Measurements from ENCODE around the gene CR1.
A peak's percentile ranks its signal among the peaks of the same experiment; 100 is the strongest.
"Not testable (repeated sequence)": the region's sequence is repeated elsewhere in the genome, so short reads cannot be mapped to it uniquely, and the experiment has no call there.

Gene CR1

DNA sequence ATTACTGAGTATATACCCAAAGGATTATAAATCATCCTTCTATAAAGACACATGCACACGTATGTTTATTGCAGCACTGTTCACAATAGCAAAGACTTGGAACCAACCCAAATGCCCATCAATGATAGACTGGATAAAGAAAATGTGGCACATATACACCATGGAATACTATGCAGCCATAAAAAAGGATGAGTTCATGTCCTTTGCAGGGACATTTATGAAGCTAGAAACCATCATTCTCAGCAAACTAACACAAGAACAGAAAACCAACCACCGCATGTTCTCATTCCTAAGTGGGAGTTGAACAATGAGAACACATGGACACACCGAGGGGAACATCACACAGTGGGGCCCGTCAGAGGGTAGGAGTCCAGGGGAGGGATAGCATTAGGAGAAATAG lies 98.1 kb downstream of the CR1 start:
- not testable (repeated sequence) for DNase-seq

DNA sequence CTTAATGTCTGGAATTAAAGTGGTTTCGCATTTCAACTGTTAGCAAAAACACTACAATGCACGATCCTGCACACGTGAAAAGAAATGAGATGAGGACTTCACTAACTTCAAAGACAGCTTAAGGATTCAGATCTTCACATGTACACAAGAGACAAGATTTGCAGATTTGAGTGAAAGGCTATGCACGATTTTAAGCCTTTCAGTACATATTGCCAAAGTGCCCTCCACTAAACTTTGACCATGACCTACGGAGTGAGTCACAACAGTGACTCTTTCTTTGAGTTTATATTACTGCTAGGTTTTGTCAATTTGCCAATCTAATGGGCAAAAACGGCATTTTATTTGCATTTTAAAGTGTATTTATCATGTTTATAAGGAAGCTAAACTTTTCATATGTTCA lies 107.8 kb downstream of the CR1 start:
- DNase-seq: no peak

DNA sequence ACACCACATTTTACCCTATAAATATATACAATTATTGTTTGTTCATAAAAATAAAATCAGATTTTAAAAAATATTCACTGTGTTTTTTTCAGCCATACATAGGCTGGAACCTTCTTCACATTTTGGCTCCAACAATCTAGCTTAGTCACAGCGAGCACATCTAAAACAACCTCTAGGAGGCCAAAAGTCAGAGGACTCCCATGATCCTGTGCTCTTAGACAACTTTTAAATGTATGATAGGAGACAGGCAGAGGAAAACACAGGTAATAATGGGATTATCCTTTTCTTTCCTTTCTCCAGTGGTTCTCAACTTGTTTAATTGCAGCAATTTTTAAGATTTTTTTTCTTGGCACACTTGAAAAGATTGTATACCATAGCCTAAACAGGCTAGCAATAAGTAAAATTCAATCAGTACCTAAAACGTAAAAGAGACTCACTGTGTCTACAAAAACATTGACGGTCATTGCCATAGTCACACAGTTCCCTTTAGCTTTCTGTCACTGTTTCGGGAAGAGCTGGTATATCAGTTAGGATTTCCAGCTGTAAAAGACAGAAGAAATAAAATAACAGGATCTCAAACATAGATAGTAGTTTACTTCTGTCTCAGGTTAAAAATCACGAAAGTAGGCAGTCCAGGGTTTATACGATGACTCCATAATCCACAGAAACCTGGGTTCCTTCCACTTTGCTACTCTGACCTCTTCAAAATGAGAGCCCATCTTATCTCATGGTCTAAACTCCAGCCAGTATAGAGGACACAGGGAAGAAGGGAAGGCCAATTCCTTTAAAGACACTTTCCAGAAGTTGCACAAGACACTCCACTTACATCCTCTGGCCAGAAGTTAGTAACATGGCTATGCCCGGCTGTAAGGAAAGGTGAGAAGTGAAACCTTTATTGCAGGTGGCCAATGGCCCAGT lies 109.7 kb downstream of the CR1 start:
- no peak for DNase-seq

GRCh38 chr1:207606362-207606755 lies 110.4 kb downstream of the CR1 start:
- no peak for DNase-seq

- no peak for DNase-seq
Observed at GRCh38 chr1:207612762-207613161, 116.8 kb downstream of the CR1 start.

DNA sequence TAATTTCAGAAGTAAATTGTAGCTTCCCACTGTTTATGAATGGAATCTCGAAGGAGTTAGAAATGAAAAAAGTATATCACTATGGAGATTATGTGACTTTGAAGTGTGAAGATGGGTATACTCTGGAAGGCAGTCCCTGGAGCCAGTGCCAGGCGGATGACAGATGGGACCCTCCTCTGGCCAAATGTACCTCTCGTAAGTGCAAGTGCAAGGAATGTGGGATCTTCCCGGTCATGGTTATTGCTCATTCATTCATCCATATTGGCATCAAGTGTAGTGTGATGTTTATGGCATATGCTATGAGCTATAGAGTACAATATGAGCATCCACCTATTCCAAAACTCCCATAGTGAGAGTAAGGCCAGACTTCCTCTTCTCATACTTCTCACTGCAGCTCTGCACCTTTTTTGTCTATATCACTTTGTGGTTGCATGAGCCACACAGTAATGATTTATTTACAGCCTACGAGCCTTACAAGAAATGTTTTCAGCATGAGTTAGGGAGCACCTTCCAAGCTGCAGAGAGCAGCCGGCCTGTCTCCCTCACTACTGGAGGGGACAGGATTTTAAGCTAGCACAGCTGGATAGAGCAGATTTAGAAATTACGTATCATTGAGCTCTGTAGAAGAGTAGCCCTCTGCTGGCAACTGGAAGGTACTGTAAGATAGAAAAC lies 124.0 kb downstream of the CR1 start:
- peak; percentile 62 to 65 for DNase-seq

GRCh38 chr1:207620543-207620893 lies 124.6 kb downstream of the CR1 start:
- no peak for DNase-seq

GRCh38 chr1:207625504-207626071 lies 129.6 kb downstream of the CR1 start:
- DNase-seq: not testable (repeated sequence)

GRCh38 chr1:207626972-207627337 lies 131.0 kb downstream of the CR1 start:
- DNase-seq: no peak

DNA sequence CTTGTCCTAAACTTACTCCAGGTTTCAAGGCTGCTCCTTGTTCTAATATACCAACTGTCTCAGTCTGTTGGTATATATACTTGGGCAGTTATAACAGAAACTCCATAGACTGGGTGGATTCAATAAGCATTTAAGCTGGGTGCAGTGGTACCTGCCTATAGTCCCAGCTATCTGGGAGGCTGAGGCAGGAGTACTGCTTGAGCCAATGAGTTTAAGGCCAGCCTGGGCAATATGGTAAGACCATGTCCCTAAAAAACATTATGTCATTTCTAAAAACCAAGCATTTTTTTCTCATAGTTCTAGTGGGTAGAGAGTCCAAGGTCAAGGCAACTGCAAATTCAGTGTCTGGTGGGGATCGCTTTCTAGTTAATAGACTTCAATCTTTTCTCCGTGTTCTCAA lies 131.5 kb downstream of the CR1 start:
- no peak for DNase-seq

DNA sequence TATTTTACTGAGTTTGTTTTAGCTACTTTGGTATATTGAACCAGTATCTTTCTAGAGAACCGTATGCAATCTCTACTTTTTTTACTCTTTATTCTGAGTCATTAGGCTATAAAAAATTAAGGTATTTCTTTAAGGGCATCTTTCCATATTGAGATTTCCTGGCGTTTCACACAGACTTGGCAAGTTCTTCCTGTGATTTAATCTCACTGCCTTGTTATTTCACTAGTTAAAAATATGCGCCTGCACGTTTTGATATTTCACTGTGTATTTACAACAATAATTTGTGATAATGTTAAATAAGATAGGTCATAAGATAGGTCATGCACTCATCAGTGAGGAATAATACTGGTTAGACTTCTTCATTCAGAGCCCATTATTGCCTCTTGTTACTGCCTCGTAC lies 132.8 kb downstream of the CR1 start:
- no peak for DNase-seq

DNA sequence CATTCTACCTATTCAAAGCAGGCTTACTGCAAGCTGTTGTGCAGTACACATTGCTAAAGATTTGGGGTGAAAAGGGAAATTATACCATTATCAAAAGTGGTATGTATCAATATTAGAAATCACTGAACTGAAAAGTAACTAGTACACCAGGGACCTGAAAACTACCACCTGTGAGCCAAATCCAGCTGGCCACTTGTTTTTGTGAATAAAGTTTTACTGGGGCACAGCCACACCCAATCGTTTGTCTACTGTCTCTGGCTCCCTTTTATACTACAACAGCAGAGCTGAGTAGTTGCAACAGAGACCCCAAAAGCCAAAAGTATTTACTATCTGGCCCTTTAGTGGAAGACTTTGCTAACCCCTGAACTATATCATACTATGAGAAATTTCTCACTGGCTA lies 135.2 kb downstream of the CR1 start:
- no peak for DNase-seq

DNA sequence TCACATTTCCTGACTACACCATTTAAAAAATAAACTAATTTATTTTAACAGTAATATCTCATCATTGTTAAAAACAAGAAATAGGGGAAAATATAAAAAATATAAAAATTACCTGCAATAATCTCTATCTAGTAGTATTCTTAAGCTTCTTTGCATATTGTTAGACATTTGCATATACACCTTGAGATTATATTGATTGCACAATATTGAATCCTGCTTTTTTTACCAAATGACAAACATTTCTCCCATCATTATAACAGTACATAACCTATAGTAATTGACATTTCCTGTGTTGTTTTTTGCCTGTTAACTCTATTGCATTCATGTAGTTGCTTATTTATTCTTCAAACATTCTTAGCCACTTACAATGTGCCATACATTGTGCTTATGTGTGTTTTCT lies 137.3 kb downstream of the CR1 start:
- no peak for DNase-seq

DNA sequence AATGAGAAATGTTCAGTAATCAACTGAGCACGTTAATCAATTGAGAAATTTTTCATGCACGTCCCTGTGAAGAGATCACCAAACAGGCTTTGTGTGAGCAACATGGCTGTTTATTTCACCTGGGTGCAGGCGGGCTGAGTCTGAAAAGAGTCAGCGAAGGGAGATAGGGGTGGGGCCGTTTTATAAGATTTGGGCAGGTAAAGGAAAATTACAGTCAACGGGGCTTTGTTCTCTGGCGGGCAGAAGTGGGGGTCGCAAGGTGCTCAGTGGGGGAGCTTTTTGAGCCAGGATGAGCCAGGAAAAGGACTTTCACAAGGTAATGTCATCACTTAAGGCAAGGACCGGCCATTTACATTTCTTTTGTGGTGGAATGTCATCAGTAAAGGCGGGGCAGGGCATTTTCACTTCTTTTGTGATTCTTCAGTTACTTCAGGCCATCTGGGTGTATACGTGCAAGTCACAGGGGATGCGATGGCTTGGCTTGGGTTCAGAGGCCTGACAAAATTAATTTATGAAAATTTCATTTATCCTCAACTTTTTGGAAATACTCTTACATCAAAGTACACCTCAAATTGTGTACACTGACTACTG lies 137.8 kb downstream of the CR1 start:
- not testable (repeated sequence) for DNase-seq

GRCh38 chr1:207634293-207634692 lies 138.3 kb downstream of the CR1 start:
- not testable (repeated sequence) for DNase-seq

GRCh38 chr1:207635569-207636186 lies 139.7 kb downstream of the CR1 start:
- not testable (repeated sequence) for DNase-seq

DNA sequence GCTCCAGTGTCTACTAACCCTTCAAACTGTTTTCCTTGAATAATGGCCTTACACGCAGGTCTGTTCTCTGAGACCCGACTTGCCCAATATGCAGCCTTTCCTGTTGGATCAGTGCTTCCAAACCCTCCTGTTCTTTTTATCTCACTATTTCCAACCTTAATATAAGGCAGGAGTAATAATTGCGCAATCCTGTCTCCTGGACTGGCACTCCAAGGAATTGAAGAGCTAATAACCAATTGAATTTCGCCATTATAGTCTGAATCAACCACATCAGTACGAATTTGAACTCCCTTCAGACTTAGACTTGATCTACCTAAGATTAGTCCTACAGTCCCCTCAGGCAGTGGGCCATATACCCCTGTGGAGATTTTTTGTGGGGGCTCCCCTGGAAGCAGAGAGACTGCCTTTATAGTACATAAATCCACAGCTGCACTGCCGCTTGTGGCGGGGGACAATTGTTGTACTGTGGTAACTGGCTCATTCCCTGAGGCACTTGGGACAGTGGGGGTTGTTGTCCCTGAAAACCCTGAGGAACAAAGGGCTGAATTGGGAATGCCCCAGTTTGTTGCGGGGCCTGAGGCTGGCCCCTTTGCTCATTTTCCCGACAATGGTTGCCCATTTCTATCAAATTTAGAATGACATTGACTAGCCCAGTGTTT lies 142.7 kb downstream of the CR1 start:
- DNase-seq: not testable (repeated sequence)

DNA sequence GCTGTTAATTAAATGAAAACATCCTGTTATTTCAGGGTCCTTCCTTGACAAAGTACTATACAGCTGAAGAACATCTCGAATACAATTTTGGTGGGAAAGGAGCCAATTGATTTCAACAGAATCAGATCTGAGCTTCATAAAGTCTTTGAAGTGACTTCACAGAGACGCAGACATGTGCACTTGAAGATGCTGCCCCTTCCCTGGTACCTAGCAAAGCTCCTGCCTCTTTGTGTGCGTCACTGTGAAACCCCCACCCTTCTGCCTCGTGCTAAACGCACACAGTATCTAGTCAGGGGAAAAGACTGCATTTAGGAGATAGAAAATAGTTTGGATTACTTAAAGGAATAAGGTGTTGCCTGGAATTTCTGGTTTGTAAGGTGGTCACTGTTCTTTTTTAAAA lies 143.4 kb downstream of the CR1 start:
- DNase-seq: not testable (repeated sequence)

DNA sequence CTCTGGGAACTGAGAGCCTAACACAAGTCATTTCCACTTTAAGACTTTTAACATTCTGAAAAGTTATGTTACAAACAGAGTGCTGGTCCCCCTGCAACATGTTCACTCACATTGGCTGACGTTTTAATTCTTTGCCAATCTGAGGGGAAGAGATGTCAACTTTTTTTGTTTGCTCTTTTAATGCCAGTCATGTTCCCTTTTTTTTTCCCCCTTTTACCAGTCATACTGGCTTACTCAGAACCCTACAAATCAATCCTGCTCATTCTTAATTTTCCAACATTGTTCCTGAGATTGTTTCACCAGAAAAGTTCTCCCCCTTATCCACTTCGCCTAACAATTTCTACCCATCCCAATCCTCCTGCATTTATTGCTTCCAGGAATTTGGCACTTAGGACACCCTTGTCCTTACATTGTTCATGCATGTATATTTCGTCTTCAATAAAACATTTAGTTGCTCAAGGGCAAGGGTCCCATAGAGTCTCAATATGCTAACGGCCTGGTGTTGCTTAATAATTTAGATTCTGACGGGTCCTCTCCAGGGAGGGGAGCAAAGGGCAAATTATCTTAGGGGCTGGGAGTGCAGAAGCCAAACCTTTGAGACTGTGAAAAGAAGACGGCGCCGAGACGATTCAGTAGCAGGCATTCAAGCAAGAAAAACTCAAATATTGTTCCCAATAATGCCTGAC lies 148.4 kb downstream of the CR1 start:
- DNase-seq: no peak

GRCh38 chr1:207644852-207645634 lies 149.1 kb downstream of the CR1 start, which contains the start of gene CR1L:
CR1L (plus strand) TSS chr1:207645133; CDS start chr1:207645234, 101 bp downstream.
- no peak for DNase-seq

- DNase-seq: no peak
Observed at GRCh38 chr1:207645635-207646081, 149.7 kb downstream of the CR1 start.

All from AML-193 (cell line).